Central memory CD8-positive, alpha-beta T cell (primary cell): ENCODE results near the gene ANKS1A.
"Not testable (repeated sequence)": the region's sequence is repeated elsewhere in the genome, so short reads cannot be mapped to it uniquely, and the experiment has no call there.

Experiments
- ATAC-seq: fragments of 150-1000 bp; cut with Tn5 transposase; replicated peaks from 2 replicates; pipeline ENCODE4 v1.10.0; 2022; ENCODE audit warnings: mild to moderate bottlenecking, moderate FRiP score, moderate number of reproducible peaks; ENCODE audit not compliant: poor library complexity, severe bottlenecking; ENCODE audit errors: extremely low read depth
- DNase-seq, 2 donors: peaks; one replicate each; pipeline ENCODE4 v3.0.0; 2021; ENCODE audit warnings: low spot score in 2 of 2
- H3K27ac Mint-ChIP-seq: one replicate; pipeline ENCODE4 v1.8.0; 2022; ENCODE audit warnings: low read depth, mild to moderate bottlenecking, moderate library complexity, mixed read lengths
- H3K27me3 Mint-ChIP-seq: one replicate; pipeline ENCODE4 v1.8.0; 2022; ENCODE audit warnings: mixed read lengths
- H3K36me3 Mint-ChIP-seq: one replicate; pipeline ENCODE4 v1.8.0; 2022; ENCODE audit warnings: mild to moderate bottlenecking, moderate library complexity, mixed read lengths; ENCODE audit not compliant: insufficient read depth
- H3K4me1 Mint-ChIP-seq: one replicate; pipeline ENCODE4 v1.8.0; 2022; ENCODE audit warnings: mixed read lengths
- H3K4me3 Mint-ChIP-seq: one replicate; pipeline ENCODE4 v1.8.0; 2022; ENCODE audit warnings: mild to moderate bottlenecking, moderate library complexity, mixed read lengths
- H3K9me3 Mint-ChIP-seq: one replicate; pipeline ENCODE4 v1.8.0; 2022; ENCODE audit warnings: mixed read lengths

ANKS1A gene

DNA sequence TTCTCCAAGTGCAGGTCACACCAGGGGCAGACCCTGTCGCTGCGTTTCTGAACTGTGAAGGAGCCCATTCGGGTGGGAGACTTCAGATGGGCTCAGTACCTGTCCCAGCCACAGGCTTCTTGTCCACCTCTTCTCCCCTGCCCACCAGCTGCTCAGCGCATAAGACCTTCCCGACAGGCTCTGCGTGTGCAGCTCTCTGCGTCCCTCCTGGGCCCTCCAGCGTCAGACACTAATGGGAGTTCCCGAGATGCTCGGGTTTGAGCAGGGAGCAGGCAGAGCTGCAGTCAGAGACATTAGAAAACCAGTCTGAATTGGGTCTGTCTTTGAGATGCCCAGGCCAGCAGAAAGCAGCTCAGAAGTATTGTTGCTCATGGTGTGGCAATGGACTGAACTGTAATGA, 201.7 kb downstream of the ANKS1A start:
- Mint-ChIP-seq H3K4me1 (peaks cover 4% of the 10 kb centered on the region), H3K27me3 (no peaks in the 10 kb centered on the region), H3K4me3 (no peak overlapping the region), H3K36me3 (peaks cover 5% of the 10 kb centered on the region), H3K9me3 (no peaks in the 10 kb centered on the region), H3K27ac (no peak overlapping the region)
- DNase-seq (no peak), ATAC-seq (no peak)

DNA sequence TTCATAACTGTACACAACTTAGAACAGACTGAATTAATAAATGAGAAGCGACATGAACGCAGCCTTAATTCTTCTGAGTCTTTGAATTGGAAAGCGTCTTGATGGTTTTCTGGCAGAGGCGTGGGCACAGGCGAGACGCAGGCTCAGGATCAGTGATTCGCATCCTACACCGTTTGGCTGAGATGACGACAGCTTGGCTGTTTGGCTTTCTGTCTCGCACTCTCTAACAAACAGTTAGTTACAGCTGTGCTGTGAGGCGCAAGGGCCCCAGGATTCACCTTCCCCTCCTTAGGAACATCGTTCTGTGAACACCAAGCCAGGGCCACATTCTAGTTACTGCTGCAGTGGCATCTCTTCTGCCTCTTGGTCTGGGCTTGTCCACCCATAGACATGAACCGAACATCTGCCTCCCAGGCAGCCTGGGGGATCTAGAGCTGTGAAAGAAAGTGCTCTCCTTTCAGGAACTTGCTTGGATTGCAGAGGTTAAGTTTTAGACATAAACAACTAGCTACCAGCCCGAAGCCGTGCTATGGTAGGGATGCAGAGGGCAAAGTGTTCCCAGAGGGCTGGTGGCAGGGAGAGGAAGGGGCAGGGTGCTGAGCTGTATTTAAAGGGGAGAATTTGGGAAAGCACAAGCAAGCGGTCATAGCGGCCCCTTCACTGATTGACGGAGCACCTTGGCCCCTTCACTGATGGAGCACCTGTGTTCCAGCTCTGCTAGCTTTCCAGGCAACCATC, 202.5 kb downstream of the ANKS1A start:
- DNase-seq (no peak), ATAC-seq (no peak)
- H3K9me3 Mint-ChIP-seq, result no peaks in the 10 kb centered on the region
- H3K27me3 Mint-ChIP-seq, result no peaks in the 10 kb centered on the region
- peaks cover 4% of the 10 kb centered on the region for H3K4me1 Mint-ChIP-seq
- H3K36me3 Mint-ChIP-seq, result peaks cover 3% of the 10 kb centered on the region
- H3K27ac Mint-ChIP-seq, result no peak overlapping the region
- no peak overlapping the region for H3K4me3 Mint-ChIP-seq

DNA sequence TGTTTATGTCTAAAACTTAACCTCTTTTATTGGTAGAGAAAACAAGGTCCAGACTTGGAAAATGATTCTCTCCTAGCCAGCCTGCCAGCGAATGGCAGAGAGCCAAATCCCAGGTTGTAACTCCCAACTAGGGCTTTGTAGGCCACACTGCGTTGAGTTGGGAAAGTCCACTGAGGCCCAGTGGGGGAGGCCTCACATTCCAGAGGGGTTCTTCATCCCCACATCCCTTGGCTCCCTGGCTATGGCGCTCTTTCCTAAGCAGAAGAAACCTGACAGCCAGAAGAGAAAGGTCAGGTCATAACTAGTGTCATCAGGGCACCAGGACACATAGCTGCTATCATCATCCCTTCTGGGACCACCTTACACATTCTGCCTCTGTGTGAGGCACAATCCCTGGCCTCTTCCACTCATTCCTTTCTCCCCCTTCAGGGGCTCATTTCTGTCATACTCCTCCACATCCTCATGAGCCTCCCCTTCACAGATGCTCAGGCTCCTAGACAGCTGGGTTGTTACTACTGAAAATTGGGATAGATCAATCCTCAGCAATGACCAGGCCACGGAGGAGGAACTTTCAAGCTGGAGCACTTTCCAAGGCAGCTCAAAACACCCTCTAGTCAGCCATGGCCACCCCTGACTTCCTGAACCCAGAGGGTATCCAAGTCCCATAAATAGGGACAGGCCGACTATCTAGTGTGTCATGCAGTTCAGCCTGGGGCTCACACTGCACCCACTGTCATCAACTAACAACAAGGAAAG, 203.5 kb downstream of the ANKS1A start:
- no peak for DNase-seq
- no peak overlapping the region for H3K4me3 Mint-ChIP-seq

DNA sequence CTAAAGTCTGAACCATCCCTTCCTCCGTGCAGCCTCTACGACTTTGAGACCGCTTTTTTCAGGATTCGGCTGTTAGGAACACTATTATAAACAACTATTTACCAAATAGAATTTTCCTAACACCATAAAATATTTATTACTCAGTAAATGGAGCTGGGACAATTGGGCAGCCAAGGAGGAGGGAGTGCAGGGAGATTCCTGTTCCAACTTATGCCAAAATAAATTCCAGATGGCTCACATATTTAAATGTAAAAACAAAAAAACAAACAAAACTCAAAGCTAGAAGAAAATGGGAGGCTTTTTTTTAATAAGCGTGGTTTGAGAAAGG, 204.0 kb downstream of the ANKS1A start:
- no peaks in the 10 kb centered on the region for H3K27me3 Mint-ChIP-seq
- no peaks in the 10 kb centered on the region for H3K4me1 Mint-ChIP-seq
- H3K27ac Mint-ChIP-seq, result no peak overlapping the region
- ATAC-seq (no peak), DNase-seq (no peak)
- H3K36me3 Mint-ChIP-seq, result peaks cover 3% of the 10 kb centered on the region
- H3K4me3 Mint-ChIP-seq, result no peak overlapping the region
- no peaks in the 10 kb centered on the region for H3K9me3 Mint-ChIP-seq

More for the DNA sequence above, 203.5 kb downstream of the ANKS1A start:
- no peaks in the 10 kb centered on the region for H3K4me1 Mint-ChIP-seq
- H3K27me3 Mint-ChIP-seq, result no peaks in the 10 kb centered on the region
- no peak overlapping the region for H3K27ac Mint-ChIP-seq
- no peaks in the 10 kb centered on the region for H3K9me3 Mint-ChIP-seq
- ATAC-seq, result no peak
- peaks cover 3% of the 10 kb centered on the region for H3K36me3 Mint-ChIP-seq

DNA sequence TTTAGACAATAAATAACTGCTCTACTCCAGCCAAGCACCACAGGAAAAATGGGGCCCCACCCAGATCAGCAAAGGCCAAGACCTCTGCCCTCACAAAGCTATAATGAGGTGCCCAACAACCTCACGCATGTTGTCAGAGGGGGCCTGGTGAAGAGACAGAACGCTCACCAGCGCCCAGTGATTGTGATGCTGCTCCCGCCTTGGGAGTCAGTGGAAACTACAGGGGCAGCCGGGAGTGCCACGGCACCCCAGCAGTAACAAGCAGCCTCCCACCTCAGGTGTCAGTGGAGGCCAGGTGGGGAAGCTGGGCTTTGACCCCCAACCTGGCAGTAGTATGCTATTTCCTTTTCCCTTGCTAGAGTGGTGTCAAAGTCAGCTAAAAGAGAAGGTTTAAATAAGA, 204.7 kb downstream of the ANKS1A start:
- Mint-ChIP-seq H3K27ac (no peak overlapping the region), H3K9me3 (no peaks in the 10 kb centered on the region), H3K4me3 (no peak overlapping the region), H3K4me1 (no peaks in the 10 kb centered on the region), H3K36me3 (peaks cover 2% of the 10 kb centered on the region), H3K27me3 (no peaks in the 10 kb centered on the region)
- DNase-seq (no peak), ATAC-seq (no peak)

DNA sequence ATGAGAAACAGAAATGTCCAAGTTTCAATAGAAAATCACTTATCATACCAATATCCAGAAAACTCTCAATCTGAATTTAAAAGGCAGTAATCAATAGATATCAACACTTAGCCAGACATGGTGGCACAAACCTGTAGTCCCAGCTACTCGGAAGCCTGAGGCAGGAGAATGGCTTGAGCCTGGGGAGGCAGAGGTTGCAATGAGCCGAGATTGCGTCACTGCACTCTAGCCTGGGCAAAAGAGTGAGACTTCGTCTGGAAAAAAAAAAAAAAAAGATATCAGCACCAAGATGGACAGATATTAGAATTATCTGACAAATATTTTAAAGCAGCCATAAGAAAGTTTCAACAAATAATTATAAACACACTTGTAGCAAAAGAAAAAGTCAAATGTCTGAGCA, 205.1 kb downstream of the ANKS1A start:
- no peaks in the 10 kb centered on the region for H3K9me3 Mint-ChIP-seq

DNA sequence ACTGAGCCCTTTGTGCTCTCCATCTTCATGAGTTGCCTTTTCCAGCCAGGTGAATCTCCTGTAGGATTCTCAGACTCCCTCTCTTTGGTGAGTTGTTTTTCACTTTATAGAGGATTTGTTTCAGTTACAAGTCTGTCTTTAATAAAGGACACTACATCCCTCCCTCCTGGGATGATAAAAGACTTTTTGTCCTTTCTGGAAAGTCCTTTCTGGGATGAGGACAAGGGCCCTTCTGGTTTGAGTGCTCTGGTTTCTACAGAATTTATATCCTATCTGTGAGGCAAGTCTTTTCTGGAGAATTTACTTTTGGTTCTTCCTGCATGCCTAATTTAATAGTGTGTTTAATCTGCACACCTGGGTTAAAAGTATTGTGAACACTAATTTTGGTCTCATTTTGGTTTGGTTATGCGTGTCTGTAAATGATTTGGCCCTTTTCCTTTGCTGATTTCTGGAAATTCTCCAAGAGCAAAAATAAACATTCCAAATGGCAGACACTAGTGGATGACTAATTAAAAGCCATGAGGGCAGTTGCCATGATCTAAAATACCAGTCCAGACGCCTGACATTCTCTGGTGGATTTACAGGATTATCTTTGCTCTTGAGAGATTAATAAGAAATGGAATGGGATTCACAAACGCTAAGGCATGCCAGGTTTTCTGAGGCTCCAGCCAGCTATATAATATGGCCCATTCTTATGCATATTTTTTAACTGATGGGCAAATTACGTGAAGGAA, 207.2 kb downstream of the ANKS1A start:
- H3K27me3 Mint-ChIP-seq, result no peaks in the 10 kb centered on the region
- H3K4me1 Mint-ChIP-seq, result no peaks in the 10 kb centered on the region
- no peak for DNase-seq
- no peak for ATAC-seq
- no peak overlapping the region for H3K4me3 Mint-ChIP-seq
- H3K27ac Mint-ChIP-seq, result no peak overlapping the region
- H3K36me3 Mint-ChIP-seq, result peaks cover 2% of the 10 kb centered on the region
- no peaks in the 10 kb centered on the region for H3K9me3 Mint-ChIP-seq

More for the DNA sequence above, 205.1 kb downstream of the ANKS1A start:
- Mint-ChIP-seq H3K36me3 (peaks cover 2% of the 10 kb centered on the region), H3K27me3 (no peaks in the 10 kb centered on the region), H3K4me1 (no peaks in the 10 kb centered on the region), H3K4me3 (no peak overlapping the region), H3K27ac (no peak overlapping the region)
- DNase-seq, result no peak
- no peak for ATAC-seq

DNA sequence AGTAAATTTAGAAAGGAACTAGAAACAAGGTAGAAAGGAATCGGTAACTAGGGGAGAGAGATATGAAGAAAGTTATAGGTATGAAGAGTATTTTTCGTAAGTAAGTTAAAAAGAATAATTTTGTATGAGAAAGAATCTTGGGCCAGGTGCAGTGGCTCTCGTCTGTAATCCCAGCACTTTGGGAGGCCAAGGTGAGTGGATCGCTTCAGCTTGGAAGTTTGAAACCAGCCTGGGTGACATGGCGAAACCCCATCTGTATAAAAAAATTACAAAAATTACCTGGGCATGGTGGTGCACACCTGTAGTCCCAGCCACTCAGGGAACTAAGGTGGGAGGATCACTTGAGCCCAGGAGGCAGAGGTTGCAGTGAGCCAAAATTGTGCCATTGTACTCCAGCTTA, 210.1 kb downstream of the ANKS1A start:
- H3K36me3 Mint-ChIP-seq, result no peaks in the 10 kb centered on the region
- peaks cover 1% of the 10 kb centered on the region for H3K27me3 Mint-ChIP-seq
- no peak for ATAC-seq
- no peak for DNase-seq
- H3K9me3 Mint-ChIP-seq, result no peaks in the 10 kb centered on the region
- H3K4me3 Mint-ChIP-seq, result no peak overlapping the region
- no peak overlapping the region for H3K27ac Mint-ChIP-seq
- no peaks in the 10 kb centered on the region for H3K4me1 Mint-ChIP-seq

DNA sequence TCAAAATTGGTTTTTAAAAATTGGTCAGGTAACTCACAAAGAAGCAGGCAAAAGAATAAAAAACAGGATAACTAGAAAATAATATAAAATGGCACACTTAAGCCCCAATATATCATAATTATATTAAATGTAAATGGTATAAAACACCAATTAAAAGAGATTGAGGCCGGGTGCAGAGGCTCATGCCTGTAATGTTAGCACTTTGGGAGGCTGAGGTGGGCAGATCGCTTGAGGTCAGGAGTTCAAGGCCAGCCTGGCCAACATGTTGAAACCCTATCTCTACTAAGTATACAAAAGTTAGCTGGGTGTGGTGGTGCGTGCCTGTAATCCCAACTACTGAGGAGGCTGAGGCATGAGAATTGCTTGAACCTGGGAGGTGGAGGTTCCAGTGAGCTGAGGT, 216.0 kb downstream of the ANKS1A start:
- ATAC-seq (no peak), DNase-seq (no peak)
- Mint-ChIP-seq H3K9me3 (no peaks in the 10 kb centered on the region), H3K27me3 (peaks cover 43% of the 10 kb centered on the region), H3K36me3 (no peaks in the 10 kb centered on the region), H3K4me3 (no peak overlapping the region), H3K27ac (no peak overlapping the region), H3K4me1 (no peaks in the 10 kb centered on the region)

DNA sequence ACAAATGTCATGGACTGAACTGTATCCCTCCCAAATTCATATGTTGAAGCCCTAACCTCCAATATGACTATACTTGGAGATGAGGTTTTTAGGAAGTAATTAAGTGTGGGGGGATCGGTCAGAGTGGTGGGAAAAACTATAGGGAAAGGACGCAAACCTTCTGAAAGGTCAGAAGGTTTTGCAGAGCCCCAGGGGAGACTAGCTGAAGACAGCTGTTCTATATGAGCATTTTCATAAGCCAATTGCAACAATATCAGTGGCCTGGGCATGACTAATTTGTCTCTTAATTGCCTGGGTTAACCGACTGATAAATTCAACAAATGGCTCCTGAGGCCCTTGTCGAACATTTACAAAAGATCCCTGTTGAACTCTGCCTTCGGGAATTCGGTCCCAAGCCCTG, 217.0 kb downstream of the ANKS1A start:
- not testable (repeated sequence) for ATAC-seq, H3K4me1 Mint-ChIP-seq, H3K9me3 Mint-ChIP-seq, H3K4me3 Mint-ChIP-seq, H3K36me3 Mint-ChIP-seq, H3K27ac Mint-ChIP-seq, DNase-seq
- H3K27me3 Mint-ChIP-seq, result peaks cover 43% of the 10 kb centered on the region

DNA sequence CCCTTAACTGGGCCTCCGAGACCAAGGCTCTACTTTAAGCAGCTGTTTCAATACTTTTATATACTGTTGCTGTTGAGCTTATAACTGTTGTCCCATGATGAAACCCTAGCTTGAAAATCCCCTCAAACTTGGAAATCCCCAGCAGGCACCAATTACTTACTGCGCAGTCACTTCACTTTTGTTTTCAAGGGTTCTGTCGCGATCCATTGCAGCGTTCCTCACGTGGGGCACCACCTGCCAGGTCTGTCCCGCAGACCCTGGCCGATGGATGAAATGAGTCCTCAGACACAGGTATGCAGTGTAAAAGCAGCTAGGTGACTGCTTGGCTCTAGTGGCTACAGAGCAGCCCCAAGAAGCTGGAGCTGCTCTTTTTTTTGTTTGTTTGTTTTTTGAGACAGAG, 218.2 kb downstream of the ANKS1A start:
- DNase-seq, ATAC-seq: not testable (repeated sequence)

DNA sequence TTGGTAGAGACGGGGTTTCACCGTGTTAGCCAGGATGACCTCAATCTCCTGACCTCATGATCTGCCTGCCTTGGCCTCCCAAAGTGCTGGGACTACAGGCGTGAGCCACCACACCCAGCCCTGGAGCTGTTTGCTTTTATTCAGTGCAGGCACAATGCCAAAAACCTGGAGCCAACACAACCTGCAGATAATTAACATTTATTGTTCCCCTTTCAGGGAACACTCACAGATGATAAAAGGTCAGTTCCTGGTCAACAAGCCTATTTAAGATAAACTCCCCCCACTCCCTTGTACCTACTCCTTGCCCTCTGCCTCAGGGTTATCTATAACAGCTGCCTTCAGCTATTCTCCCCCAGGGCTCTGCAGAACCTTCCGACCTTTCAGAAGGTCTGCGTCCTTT, 218.7 kb downstream of the ANKS1A start:
- not testable (repeated sequence) for H3K9me3 Mint-ChIP-seq, H3K4me1 Mint-ChIP-seq, H3K36me3 Mint-ChIP-seq, H3K4me3 Mint-ChIP-seq, H3K27ac Mint-ChIP-seq, DNase-seq, ATAC-seq
- H3K27me3 Mint-ChIP-seq, result peaks cover 43% of the 10 kb centered on the region

More for the DNA sequence above, 218.2 kb downstream of the ANKS1A start:
- not testable (repeated sequence) for H3K4me3 Mint-ChIP-seq, H3K9me3 Mint-ChIP-seq, H3K27ac Mint-ChIP-seq, H3K36me3 Mint-ChIP-seq, H3K4me1 Mint-ChIP-seq
- H3K27me3 Mint-ChIP-seq, result peaks cover 43% of the 10 kb centered on the region
